ENCODE measurements around the gene RNF166.

Gene RNF166

GRCh38 chr16:88695218-88695617, 11.0 kb downstream of the RNF166 start:
- DNase-seq = no peak

- DNase-seq = no peak
Observed at GRCh38 chr16:88694221-88695087, 11.8 kb downstream of the RNF166 start.

GRCh38 chr16:88693420-88694177, 12.6 kb downstream of the RNF166 start:
- DNase-seq = no peak

GRCh38 chr16:88692861-88693260, 13.3 kb downstream of the RNF166 start:
- DNase-seq = no peak

GRCh38 chr16:88691924-88692560, 14.2 kb downstream of the RNF166 start:
- peak in 13 of 56 donors; percentile 12 to 72 (median 30) for DNase-seq

GRCh38 chr16:88691129-88691813, 14.9 kb downstream of the RNF166 start:
- DNase-seq = no peak

GRCh38 chr16:88690341-88691128, 15.7 kb downstream of the RNF166 start:
- DNase-seq = no peak

- peak in 5 of 56 donors; percentile 3 to 36 (median 11) for DNase-seq
Observed at GRCh38 chr16:88688013-88688778, 18.0 kb downstream of the RNF166 start.

- DNase-seq = no peak
Observed at GRCh38 chr16:88687676-88688012, 18.6 kb downstream of the RNF166 start.

GRCh38 chr16:88687254-88687576, 19.0 kb downstream of the RNF166 start:
- DNase-seq = no peak

GRCh38 chr16:88686439-88687253, 19.6 kb downstream of the RNF166 start, which contains the start of gene SNAI3:
Gene SNAI3, minus strand, starts transcription at chr16:88686507. Its CDS starts 101 bp downstream, at chr16:88686406.
- peak in 33 of 56 donors; percentile 5 to 74 (median 32) for DNase-seq

GRCh38 chr16:88686062-88686438, 20.2 kb downstream of the RNF166 start:
- peak in 1 of 56 donors; percentile 30 for DNase-seq

- DNase-seq = peak in 2 of 56 donors; percentile 20 to 32
Observed at GRCh38 chr16:88685156-88686061, 20.8 kb downstream of the RNF166 start.

GRCh38 chr16:88684569-88685155, 21.5 kb downstream of the RNF166 start:
- DNase-seq = no peak

- DNase-seq = peak in 39 of 56 donors; percentile 6 to 78 (median 46)
Observed at GRCh38 chr16:88681709-88682451, 24.3 kb downstream of the RNF166 start.

GRCh38 chr16:88681084-88681680, 25.0 kb downstream of the RNF166 start:
- no peak for DNase-seq
